ENCODE measurements around the gene SRBD1. TPM values are rescaled to one million over a fixed set of nuclear protein-coding genes. Genes with fewer than 3 reads are reported as not detected.

The SRBD1 gene
- total RNA-seq, 5 donors from 2014 or later (not counting 1 experiment from before 2014, with no cell fraction given), result 16.1 to 22.8 (median 20.7) TPM

GRCh38 chr2:45388541-45389100 is 222.4 kb downstream of the SRBD1 start:
- peaks cover 59% of the 10 kb centered on the region for H3K36me3 Mint-ChIP-seq
- H3K4me1 Mint-ChIP-seq, result no peaks in the 10 kb centered on the region
- no peak overlapping the region for H3K27ac Mint-ChIP-seq
- Histone ChIP-seq H3K27me3 (replicated peaks in 1 of 2; ENCODE audit: control insufficient read depth in 2 of 2, extremely low read depth in 1 of 2, insufficient read depth in 2 of 2, low read length in 1 of 2) (no peaks in the 10 kb centered on the region), H3K27ac (ENCODE audit: low read length) (no peak overlapping the region), H3K36me3 (ENCODE audit: control insufficient read depth in 2 of 2, extremely low read depth in 1 of 2, insufficient read depth in 1 of 2, low read length in 1 of 2) (peaks cover 0 to 30% of the 10 kb centered on the region in 2 donors), H3K9me3 (no peaks in the 10 kb centered on the region), H3K4me1 (ENCODE audit: control insufficient read depth in 1 of 2, extremely low read depth in 1 of 2, insufficient read depth in 2 of 2, low read length in 2 of 2) (no peaks in the 10 kb centered on the region), H3K4me3 (ENCODE audit: control insufficient read depth in 1 of 2, extremely low read depth in 1 of 2, low read length in 1 of 2) (no peak overlapping the region)
- no peaks in the 10 kb centered on the region for H3K27me3 Mint-ChIP-seq
- DNase-seq (no peak), ATAC-seq (replicated peaks in 1 of 4) (no peak)
- H3K9me3 Mint-ChIP-seq, result no peaks in the 10 kb centered on the region
- ChIA-PET CTCF (no interaction called here), POLR2A (no interaction called here)
- WGBS (ENCODE audit: insufficient coverage), result no CpG with 5 or more reads among the region's 4 CpGs
- no peak overlapping the region for H3K4me3 Mint-ChIP-seq

DNA sequence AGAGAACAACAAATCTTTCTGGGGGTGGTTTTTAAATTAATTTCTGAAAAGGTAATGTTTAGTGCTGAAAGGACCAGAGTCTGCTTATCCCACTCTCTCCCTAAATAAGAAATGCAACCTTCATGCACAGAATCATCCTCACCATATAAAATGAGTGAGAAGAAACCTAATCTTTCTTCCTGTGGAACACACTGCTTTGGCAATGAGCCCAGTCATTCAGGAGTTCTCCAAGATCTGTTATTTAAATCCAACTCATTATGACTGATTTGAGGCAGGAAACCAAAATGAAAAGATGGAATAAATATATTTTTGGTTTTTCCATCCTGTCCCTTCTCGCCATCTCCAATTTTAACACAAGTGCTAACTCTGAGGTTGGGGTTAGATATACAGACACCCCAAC is 228.3 kb downstream of the SRBD1 start:
- H3K4me3 Mint-ChIP-seq, result no peak overlapping the region
- Histone ChIP-seq H3K4me1 (ENCODE audit: control insufficient read depth in 1 of 2, extremely low read depth in 1 of 2, insufficient read depth in 2 of 2, low read length in 2 of 2) (no peaks in the 10 kb centered on the region), H3K4me3 (ENCODE audit: control insufficient read depth in 1 of 2, extremely low read depth in 1 of 2, low read length in 1 of 2) (no peak overlapping the region), H3K9me3 (no peaks in the 10 kb centered on the region), H3K27ac (ENCODE audit: low read length) (no peak overlapping the region), H3K27me3 (replicated peaks in 1 of 2; ENCODE audit: control insufficient read depth in 2 of 2, extremely low read depth in 1 of 2, insufficient read depth in 2 of 2, low read length in 1 of 2) (no peaks in the 10 kb centered on the region), H3K36me3 (ENCODE audit: control insufficient read depth in 2 of 2, extremely low read depth in 1 of 2, insufficient read depth in 1 of 2, low read length in 1 of 2) (peaks cover 0 to 6% of the 10 kb centered on the region in 2 donors)
- no peak for DNase-seq
- no peaks in the 10 kb centered on the region for H3K4me1 Mint-ChIP-seq
- ChIA-PET CTCF (no interaction called here), POLR2A (no interaction called here)
- H3K27ac Mint-ChIP-seq, result no peak overlapping the region
- peaks cover 4% of the 10 kb centered on the region for H3K36me3 Mint-ChIP-seq
- H3K9me3 Mint-ChIP-seq, result no peaks in the 10 kb centered on the region
- ATAC-seq (replicated peaks in 1 of 4), result no peak
- H3K27me3 Mint-ChIP-seq, result no peaks in the 10 kb centered on the region
- no CpG with 5 or more reads among the region's 1 CpG for WGBS (ENCODE audit: insufficient coverage)

- no peak overlapping the region for H3K27ac ChIP-seq (ENCODE audit: low read length)
- no peak for ATAC-seq (replicated peaks in 1 of 4)
- POLR2A ChIA-PET, result interaction anchor here in 1 of 2 donors (0.6 kb wide), 1 partner anchor 14 kb away, joined by 3 read pairs; no protein-coding TSS in a partner anchor
Observed at GRCh38 chr2:45380131-45380836, 230.8 kb downstream of the SRBD1 start.

GRCh38 chr2:45379399-45380087 is 231.5 kb downstream of the SRBD1 start:
- no peaks in the 10 kb centered on the region for H3K36me3 ChIP-seq (ENCODE audit: control insufficient read depth in 2 of 2, extremely low read depth in 1 of 2, insufficient read depth in 1 of 2, low read length in 1 of 2)
- H3K9me3 Mint-ChIP-seq, result no peaks in the 10 kb centered on the region
- H3K36me3 Mint-ChIP-seq, result no peaks in the 10 kb centered on the region
- DNase-seq, result no peak
- ChIA-PET CTCF (no interaction called here), POLR2A (no interaction called here)
- H3K4me1 ChIP-seq (ENCODE audit: control insufficient read depth in 1 of 2, extremely low read depth in 1 of 2, insufficient read depth in 2 of 2, low read length in 2 of 2), result no peaks in the 10 kb centered on the region
- no peak for ATAC-seq (replicated peaks in 1 of 4)
- H3K27ac Mint-ChIP-seq, result no peak overlapping the region
- no peak overlapping the region for H3K27ac ChIP-seq (ENCODE audit: low read length)
- no peaks in the 10 kb centered on the region for H3K27me3 Mint-ChIP-seq
- H3K4me3 Mint-ChIP-seq, result no peak overlapping the region
- no peaks in the 10 kb centered on the region for H3K4me1 Mint-ChIP-seq
- no peak overlapping the region for H3K4me3 ChIP-seq (ENCODE audit: control insufficient read depth in 1 of 2, extremely low read depth in 1 of 2, low read length in 1 of 2)
- 85% methylated on average over 3 of the region's 3 CpGs for WGBS (ENCODE audit: insufficient coverage)
- H3K9me3 ChIP-seq, result no peaks in the 10 kb centered on the region
- no peaks in the 10 kb centered on the region for H3K27me3 ChIP-seq (replicated peaks in 1 of 2; ENCODE audit: control insufficient read depth in 2 of 2, extremely low read depth in 1 of 2, insufficient read depth in 2 of 2, low read length in 1 of 2)

More at GRCh38 chr2:45380131-45380836, 230.8 kb downstream of the SRBD1 start:
- Mint-ChIP-seq H3K27ac (no peak overlapping the region), H3K4me1 (no peaks in the 10 kb centered on the region), H3K36me3 (no peaks in the 10 kb centered on the region), H3K27me3 (no peaks in the 10 kb centered on the region), H3K9me3 (no peaks in the 10 kb centered on the region), H3K4me3 (no peak overlapping the region)
- Histone ChIP-seq H3K4me1 (ENCODE audit: control insufficient read depth in 1 of 2, extremely low read depth in 1 of 2, insufficient read depth in 2 of 2, low read length in 2 of 2) (no peaks in the 10 kb centered on the region), H3K9me3 (no peaks in the 10 kb centered on the region), H3K27me3 (replicated peaks in 1 of 2; ENCODE audit: control insufficient read depth in 2 of 2, extremely low read depth in 1 of 2, insufficient read depth in 2 of 2, low read length in 1 of 2) (no peaks in the 10 kb centered on the region), H3K4me3 (ENCODE audit: control insufficient read depth in 1 of 2, extremely low read depth in 1 of 2, low read length in 1 of 2) (no peak overlapping the region), H3K36me3 (ENCODE audit: control insufficient read depth in 2 of 2, extremely low read depth in 1 of 2, insufficient read depth in 1 of 2, low read length in 1 of 2) (no peaks in the 10 kb centered on the region)
- WGBS (ENCODE audit: insufficient coverage), result no CpG with 5 or more reads among the region's 3 CpGs
- DNase-seq, result no peak
- CTCF ChIA-PET, result no interaction called here

DNA sequence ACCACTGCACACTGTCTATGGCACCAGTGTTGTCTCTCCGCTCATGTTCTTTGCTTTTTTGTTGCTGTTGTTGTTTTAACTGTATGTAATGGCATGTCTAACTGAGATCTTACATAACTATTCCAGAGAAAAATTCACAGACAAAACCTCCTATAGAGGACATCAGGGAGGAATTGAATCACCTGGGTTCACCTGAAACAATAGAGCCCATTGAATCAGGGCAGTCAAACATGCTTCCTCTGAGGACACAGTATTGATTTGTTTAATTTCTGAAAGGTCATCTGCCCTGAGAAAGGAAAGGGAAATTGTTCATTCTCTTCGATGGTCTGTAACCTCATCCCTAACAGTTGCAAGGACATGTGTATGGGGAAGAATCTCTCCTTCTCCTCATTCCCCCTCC is 237.5 kb downstream of the SRBD1 start:
- Histone ChIP-seq H3K36me3 (ENCODE audit: control insufficient read depth in 2 of 2, extremely low read depth in 1 of 2, insufficient read depth in 1 of 2, low read length in 1 of 2) (no peaks in the 10 kb centered on the region), H3K4me1 (ENCODE audit: control insufficient read depth in 1 of 2, extremely low read depth in 1 of 2, insufficient read depth in 2 of 2, low read length in 2 of 2) (no peaks in the 10 kb centered on the region), H3K27ac (ENCODE audit: low read length) (no peak overlapping the region), H3K27me3 (replicated peaks in 1 of 2; ENCODE audit: control insufficient read depth in 2 of 2, extremely low read depth in 1 of 2, insufficient read depth in 2 of 2, low read length in 1 of 2) (no peaks in the 10 kb centered on the region), H3K9me3 (no peaks in the 10 kb centered on the region), H3K4me3 (ENCODE audit: control insufficient read depth in 1 of 2, extremely low read depth in 1 of 2, low read length in 1 of 2) (no peak overlapping the region)
- no peak for ATAC-seq (replicated peaks in 1 of 4)
- H3K27me3 Mint-ChIP-seq, result no peaks in the 10 kb centered on the region
- H3K9me3 Mint-ChIP-seq, result no peaks in the 10 kb centered on the region
- whole genome bisulfite sequencing (ENCODE audit: insufficient coverage), result no CpG with 5 or more reads among the region's 2 CpGs
- H3K4me1 Mint-ChIP-seq, result no peaks in the 10 kb centered on the region
- H3K27ac Mint-ChIP-seq, result no peak overlapping the region
- DNase-seq, result no peak
- CTCF ChIA-PET, result no interaction called here
- no peaks in the 10 kb centered on the region for H3K36me3 Mint-ChIP-seq
- POLR2A ChIA-PET, result no interaction called here
- H3K4me3 Mint-ChIP-seq, result no peak overlapping the region

DNA sequence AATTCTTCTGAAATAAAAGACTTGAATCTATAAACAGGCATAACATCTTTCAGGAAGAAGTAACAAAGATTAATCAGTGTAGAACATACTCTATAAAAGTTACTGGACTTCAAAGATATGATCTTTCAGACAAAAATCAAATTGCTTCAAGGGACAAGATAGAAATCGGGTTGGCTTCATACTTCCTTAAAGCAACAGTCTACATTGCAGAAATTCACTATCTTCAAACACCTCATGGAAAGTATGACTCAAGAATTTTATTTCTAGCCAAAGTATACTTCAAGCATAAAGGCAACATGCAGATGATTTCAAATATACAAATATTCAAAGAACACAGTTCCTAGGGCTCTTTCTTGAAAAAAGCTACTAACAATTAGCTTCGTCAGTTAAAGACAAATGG is 240.7 kb downstream of the SRBD1 start:
- Mint-ChIP-seq H3K4me1 (no peaks in the 10 kb centered on the region), H3K27ac (no peak overlapping the region), H3K36me3 (peaks cover 3% of the 10 kb centered on the region), H3K9me3 (no peaks in the 10 kb centered on the region), H3K27me3 (peaks cover 0 to 3% of the 10 kb centered on the region in 2 donors), H3K4me3 (no peak overlapping the region)
- Histone ChIP-seq H3K36me3 (ENCODE audit: control insufficient read depth in 2 of 2, extremely low read depth in 1 of 2, insufficient read depth in 1 of 2, low read length in 1 of 2) (no peaks in the 10 kb centered on the region), H3K27me3 (replicated peaks in 1 of 2; ENCODE audit: control insufficient read depth in 2 of 2, extremely low read depth in 1 of 2, insufficient read depth in 2 of 2, low read length in 1 of 2) (peaks cover 0 to 2% of the 10 kb centered on the region in 2 experiments), H3K27ac (ENCODE audit: low read length) (no peak overlapping the region), H3K4me1 (ENCODE audit: control insufficient read depth in 1 of 2, extremely low read depth in 1 of 2, insufficient read depth in 2 of 2, low read length in 2 of 2) (no peaks in the 10 kb centered on the region), H3K9me3 (no peaks in the 10 kb centered on the region), H3K4me3 (ENCODE audit: control insufficient read depth in 1 of 2, extremely low read depth in 1 of 2, low read length in 1 of 2) (no peak overlapping the region)
- CTCF ChIA-PET, result no interaction called here
- no CpG with 5 or more reads among the region's 2 CpGs for WGBS (ENCODE audit: insufficient coverage)
- no peak for DNase-seq
- ATAC-seq (replicated peaks in 1 of 4), result no peak
- POLR2A ChIA-PET, result no interaction called here

Data from T-cell (primary cell).